ENCODE results near the gene SRSF9.
A peak's percentile ranks its signal among the peaks of the same experiment; 100 is the strongest.
"Not testable (repeated sequence)": the region's sequence is repeated elsewhere in the genome, so short reads cannot be mapped to it uniquely, and the experiment has no call there.

The SRSF9 gene

GRCh38 chr12:120446844-120447178 is 22.7 kb downstream of the SRSF9 start:
- not testable (repeated sequence) for DNase-seq

- peak; percentile 79 for DNase-seq
Measured at GRCh38 chr12:120445911-120446843, 23.4 kb downstream of the SRSF9 start, which contains the start of the genes GATC and TRIAP1. Gene GATC (plus strand): TSS chr12:120446444. CDS start chr12:120446481, 37 bp downstream. Gene TRIAP1 (minus strand): TSS chr12:120446384. CDS start chr12:120446372, 12 bp downstream.

- DNase-seq: no peak
Measured at GRCh38 chr12:120444676-120445075, 24.9 kb downstream of the SRSF9 start.

DNA sequence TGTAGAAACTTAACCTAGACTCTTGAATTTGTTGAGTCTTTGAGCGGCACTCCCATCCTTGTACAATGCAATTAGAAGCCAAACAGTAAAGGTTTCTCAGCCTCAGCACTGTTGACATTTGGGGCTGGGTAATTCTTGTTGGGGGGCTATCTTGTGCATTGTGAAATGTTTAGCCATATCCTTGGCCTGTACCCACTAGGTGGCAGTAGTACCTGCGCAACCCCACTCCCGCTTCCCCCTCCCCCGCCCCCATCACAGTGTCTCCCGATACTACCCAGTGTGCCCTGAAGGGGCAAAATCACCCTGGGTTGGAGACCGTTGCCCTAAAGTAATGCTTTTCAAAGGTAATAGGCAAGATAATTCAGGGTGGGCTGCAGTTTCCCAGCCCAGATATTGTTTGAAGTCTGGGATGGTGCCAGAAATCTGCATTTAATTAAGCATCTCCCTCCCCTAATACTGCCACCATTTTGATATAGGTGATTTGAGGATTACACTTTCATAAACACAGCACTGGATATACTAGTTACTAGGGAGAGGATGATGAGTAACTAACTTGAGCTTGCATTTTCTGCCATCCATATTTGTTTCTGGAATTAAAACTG is 29.8 kb downstream of the SRSF9 start:
- DNase-seq: peak; percentile 62

DNA sequence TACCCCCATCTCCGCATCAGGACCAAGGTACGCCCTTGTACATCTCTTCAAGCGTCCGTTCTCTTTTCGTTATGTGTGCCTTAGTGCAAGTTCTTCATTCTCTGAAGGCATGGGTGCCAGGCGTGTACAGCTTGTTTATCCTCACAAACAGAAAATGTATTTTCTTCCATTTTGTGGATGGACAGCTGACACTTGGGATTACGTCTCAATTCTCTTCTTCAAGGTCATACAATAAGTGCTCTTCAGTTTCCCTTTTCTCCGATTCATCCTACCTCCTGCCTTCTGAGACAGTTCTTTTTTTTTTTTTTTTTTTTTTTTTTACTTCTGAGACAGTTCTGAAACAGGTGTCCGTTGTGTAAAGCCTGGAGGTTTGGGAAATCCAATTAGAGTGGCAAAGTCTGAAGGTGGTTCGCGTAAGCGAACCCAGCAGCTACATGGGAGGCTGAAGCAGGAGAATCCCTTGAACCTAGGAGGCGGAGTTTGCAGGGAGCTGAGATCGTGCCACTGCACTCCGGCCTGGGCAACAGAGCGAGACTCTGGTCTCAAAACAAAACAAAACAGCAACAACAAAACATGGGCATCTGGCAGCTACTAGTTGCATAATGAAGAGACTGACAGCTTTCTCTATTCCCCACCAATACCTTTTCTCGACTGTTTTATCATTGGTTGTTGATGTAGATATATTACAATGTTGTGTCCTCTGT is 30.9 kb downstream of the SRSF9 start:
- DNase-seq: no peak

- DNase-seq: peak; percentile 98
Measured at GRCh38 chr12:120437735-120438494, 31.6 kb downstream of the SRSF9 start, which contains the start of gene COX6A1. Gene COX6A1 (plus strand): TSS chr12:120438113. CDS start chr12:120438127, 14 bp downstream.

DNA sequence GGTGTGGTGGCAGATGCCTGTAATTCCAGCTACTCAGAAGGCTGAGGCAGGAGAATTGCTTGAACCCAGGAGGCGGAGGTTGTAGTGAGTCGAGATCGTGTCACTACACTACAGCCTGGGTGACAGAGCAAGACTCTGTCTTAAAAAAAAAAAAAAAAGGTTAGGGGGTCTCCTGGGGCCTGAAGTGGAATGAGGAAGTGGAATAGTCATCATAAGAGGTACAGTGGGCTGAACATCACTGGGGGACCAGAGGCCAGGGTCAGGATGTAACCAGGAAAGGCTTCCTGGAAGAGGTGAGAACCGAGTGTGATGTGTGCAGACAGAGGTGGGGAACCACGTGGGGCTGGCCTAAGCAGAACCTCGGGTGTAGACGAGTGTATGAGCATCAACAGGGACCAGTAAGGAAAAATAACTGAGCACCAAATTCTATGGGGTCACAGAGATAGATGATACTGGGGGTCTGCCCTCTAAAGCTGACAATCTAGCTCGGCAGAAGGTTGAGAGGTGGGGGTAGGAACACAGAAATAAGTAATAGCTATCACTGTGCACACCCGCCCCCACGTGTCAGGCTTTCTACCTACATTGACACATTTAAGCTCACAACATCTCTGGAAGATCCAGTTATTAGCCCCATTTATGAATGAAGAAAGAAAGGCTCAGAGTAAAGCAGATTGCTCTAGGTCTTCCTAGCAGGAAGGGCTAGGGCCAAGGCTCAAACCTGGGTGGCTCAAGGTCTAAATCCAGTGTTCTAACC is 36.6 kb downstream of the SRSF9 start:
- no peak for DNase-seq

GRCh38 chr12:120429368-120429767 is 40.2 kb downstream of the SRSF9 start:
- DNase-seq: no peak

- DNase-seq: no peak
Measured at GRCh38 chr12:120428597-120429229, 40.8 kb downstream of the SRSF9 start.

- no peak for DNase-seq
Measured at GRCh38 chr12:120425797-120426196, 43.8 kb downstream of the SRSF9 start.

DNA sequence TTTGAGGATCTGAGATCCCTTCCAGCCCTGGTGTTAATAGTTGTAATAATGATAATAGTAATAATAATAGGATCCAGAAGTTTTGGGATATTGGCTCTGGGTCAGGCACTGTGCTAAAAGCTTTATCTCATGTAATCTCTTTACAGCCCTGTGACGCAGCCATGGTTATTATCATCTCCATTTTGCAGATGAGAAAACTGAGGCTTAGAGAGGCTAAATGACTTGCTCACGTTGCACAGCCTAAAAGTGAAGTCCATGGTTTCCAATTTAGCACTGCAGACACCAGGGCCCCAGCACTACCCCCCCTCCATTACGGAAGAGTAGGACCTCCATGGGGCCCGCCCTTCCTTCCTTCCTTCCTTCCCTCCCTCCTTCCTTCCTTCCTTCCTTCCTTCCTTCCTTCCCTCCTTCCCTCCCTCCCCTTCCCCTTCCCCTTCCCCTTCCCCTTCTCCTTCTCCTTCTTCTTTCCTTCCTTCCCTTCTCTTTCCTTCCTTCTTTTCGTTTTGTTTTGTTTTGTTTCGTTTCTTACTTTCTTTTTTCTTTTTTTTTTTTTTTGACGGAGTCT is 46.6 kb downstream of the SRSF9 start:
- DNase-seq: no peak

DNA sequence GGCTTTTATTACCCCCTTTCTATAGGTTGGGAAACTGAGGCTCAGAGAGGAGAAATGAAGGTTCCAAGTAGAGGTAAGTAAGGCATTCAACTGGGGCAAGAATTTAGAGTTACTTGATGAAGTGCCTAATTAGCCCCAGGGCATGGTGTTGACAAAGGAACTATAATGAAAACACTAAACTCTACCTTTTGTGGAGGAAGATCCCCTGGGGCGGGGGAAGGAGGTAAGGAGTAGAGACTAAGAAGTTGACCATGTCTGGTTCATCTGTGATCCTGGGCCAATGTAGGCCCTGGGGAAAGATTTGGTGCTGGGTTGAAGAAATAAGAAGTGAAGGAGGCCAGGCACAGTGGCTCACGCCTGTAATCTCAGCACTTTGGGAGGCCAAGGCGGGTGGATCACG is 47.8 kb downstream of the SRSF9 start:
- DNase-seq: no peak

- no peak for DNase-seq
Measured at GRCh38 chr12:120417917-120418580, 51.5 kb downstream of the SRSF9 start.

DNA sequence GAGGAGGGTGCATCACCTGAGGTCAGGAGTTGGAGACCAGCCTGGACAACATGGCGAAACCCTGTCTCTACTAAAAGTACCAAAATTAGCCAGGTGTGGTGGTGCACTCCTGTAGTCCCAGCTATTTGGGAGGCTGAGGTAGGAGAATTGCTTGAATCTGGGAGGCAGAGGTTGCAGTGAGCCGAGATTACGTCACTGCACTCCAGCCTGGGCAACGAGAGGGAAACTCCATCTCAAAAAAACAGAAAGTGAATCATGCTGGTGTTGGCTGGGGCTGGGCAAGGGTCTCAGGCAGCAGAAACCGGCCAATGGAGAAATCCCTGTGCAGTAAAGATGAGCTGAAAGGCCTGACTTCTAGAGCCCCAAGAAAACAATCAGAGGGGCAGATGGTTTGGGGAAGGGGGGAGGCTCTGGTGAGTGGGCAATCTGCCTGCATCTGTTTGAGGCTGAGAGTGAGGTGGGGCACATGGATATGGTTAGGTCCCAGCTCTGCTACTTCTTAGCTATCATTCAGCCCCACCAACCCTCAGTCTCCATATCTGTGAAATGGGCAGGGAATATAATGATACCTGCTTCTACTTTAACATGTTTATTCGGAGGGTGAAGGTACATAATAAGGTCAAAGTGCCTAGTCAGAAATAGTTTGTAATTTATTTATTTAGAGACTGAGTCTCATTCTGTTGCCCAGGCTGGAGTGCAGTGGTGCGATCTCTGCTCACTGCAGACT is 52.9 kb downstream of the SRSF9 start:
- no peak for DNase-seq

DNA sequence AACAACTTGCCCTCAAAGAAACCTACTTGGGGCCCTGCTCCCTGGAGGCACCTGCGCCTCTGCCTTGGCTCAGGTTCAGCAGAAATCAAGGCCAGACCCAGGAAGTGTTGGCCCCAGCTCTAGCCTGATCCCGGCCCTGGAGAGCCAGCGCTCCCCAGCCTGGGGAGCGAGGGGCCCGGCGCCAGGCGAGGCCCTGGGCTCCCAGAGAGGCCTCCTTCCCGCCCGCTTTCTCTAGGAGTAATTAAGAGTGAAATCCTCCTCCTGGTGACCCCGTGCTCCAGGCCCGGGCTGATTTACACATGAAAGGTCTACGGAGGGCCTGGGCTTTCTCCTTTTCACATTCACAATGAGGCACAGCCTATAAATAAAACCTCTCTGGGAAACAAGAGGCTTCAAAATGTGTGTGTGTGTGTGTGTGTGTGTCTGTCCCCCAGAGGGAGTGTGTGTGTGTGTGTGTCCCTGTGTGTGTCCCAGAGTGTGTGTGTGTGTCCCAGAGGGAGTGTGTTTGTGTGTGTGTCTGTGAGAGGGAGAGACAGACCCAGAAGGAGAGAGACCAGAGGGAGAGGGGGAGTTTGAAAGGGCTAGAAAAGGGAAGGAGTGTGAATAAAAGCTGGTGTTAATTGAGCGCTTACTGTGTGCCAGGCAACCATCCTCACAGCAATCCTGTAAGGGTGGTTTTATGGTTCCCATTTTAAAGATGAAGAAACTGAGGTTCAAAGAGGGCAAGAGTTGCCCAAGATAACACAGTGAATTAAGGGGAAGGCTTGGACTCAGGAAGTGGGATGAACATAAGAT is 55.5 kb downstream of the SRSF9 start:
- no peak for DNase-seq

GRCh38 chr12:120412421-120412820 is 57.1 kb downstream of the SRSF9 start:
- DNase-seq: no peak
